Measurements from ENCODE around the gene CD93. TPM values are rescaled to one million over a fixed set of nuclear protein-coding genes. Genes with fewer than 3 reads are reported as not detected.

The CD93 gene
- polyA plus RNA-seq, 2 of the 4 experiments (the other 2 are of a cell fraction): not detected

GRCh38 chr20:23116311-23117089 lies 30.4 kb upstream of the CD93 start:
- Histone ChIP-seq H3K9me3 (no peaks in the 10 kb centered on the region), H3K4me2 (no peak overlapping the region), H3K27ac (0 out of 6 replicates have a peak overlapping the region, but pooled peaks of 1 of the 2 experiments have one; percentile 8), H3K4me3 (no peak overlapping the region), H3K4me1 (no peaks in the 10 kb centered on the region)
- TF ChIP-seq MYC (IDR thresholded peaks at IDR 0.05; ENCODE audit: borderline replicate concordance, low read length) (no peak), NPAS2 (CRISPR knock-in tag; IDR thresholded peaks at IDR 0.05; ENCODE audit: borderline replicate concordance) (no peak), MAFK (IDR thresholded peaks at IDR 0.05; ENCODE audit: partially characterized antibody) (no peak), CHD2 (IDR thresholded peaks at IDR 0.05; ENCODE audit: low read length, partially characterized antibody) (no peak), TP53 (CRISPR knock-in tag; IDR thresholded peaks at IDR 0.05) (no peak), EHF (CRISPR knock-in tag; IDR thresholded peaks at IDR 0.05) (no peak), ESRRA (IDR thresholded peaks at IDR 0.05; ENCODE audit: borderline replicate concordance, low read length) (no peak), EHMT2 (IDR thresholded peaks at IDR 0.05; ENCODE audit: low read depth) (no peak), CBX8 (IDR thresholded peaks at IDR 0.05) (no peak), ELK1 (IDR thresholded peaks at IDR 0.05; ENCODE audit: low read depth, low read length) (no peak), REST (IDR thresholded peaks at IDR 0.05) (no peak), ZC3H11A (IDR thresholded peaks at IDR 0.05) (no peak), MAZ (IDR thresholded peaks at IDR 0.05; ENCODE audit: borderline replicate concordance, low read depth, low read length) (no peak), KDM1A (IDR thresholded peaks at IDR 0.05; ENCODE audit: low read depth) (no peak), CBX2 (IDR thresholded peaks at IDR 0.05; ENCODE audit: borderline replicate concordance, low read depth) (no peak)
- DNase-seq (ENCODE audit: low read depth in 1 of 2, low spot score in 1 of 2): no peak
- CTCF ChIA-PET: interaction anchor here (0.5 to 1.7 kb wide), 5 partner anchors 9 to 433 kb away, joined by 3 to 6 read pairs (median 4); no protein-coding TSS in a partner anchor
- 61% methylated on average over 10 of the region's 10 CpGs for WGBS (ENCODE audit: missing lambda C conversion rate)
- FAIRE-seq: no peak
- ATAC-seq: peak; percentile 39 to 45; a peak in 4 of 6 replicates
- POLR2A ChIA-PET: no interaction called here

- 60% methylated on average over 3 of the region's 3 CpGs for WGBS (ENCODE audit: missing lambda C conversion rate)
- FAIRE-seq (no peak), DNase-seq (ENCODE audit: low read depth in 1 of 2, low spot score in 1 of 2) (no peak), ATAC-seq (no peak)
- CTCF ChIA-PET: interaction anchor here (1.4 to 1.7 kb wide), 3 partner anchors 9 to 424 kb away, joined by 4 to 6 read pairs (median 5); no protein-coding TSS in a partner anchor
- Histone ChIP-seq H3K4me2 (no peak overlapping the region), H3K4me3 (no peak overlapping the region), H3K9me3 (no peaks in the 10 kb centered on the region), H3K4me1 (no peaks in the 10 kb centered on the region), H3K27ac (no peak overlapping the region)
- POLR2A ChIA-PET: no interaction called here
- TF ChIP-seq ZC3H11A (IDR thresholded peaks at IDR 0.05): no peak
- 0 out of 4 replicates have a peak, but pooled peaks of 1 of the 2 experiments have one; percentile 20 for TF ChIP-seq CEBPB (IDR thresholded peaks at IDR 0.05)
- peak; percentile 22 for TF ChIP-seq ZFP36 (IDR thresholded peaks at IDR 0.05; ENCODE audit: borderline replicate concordance, partially characterized antibody)
These were observed 29.7 kb upstream of the CD93 start for GRCh38 chr20:23115822-23116221.
